ENCODE measurements around the gene SLC66A1. TPM values are rescaled to one million over a fixed set of nuclear protein-coding genes. Genes with fewer than 3 reads are reported as not detected.

The SLC66A1 gene
- total and polyA plus RNA-seq, 2 donors (not counting 3 experiments of a cell fraction or from before 2014, with no cell fraction given), result 15.3 to 32.6 TPM

- dilution Hi-C loops (cut with MboI; ENCODE audit: extremely low pct_ligation_motif_present, low sequenced_read_pairs), result no loop called here
Measured at GRCh38 chr1:19342062-19342750, 30.1 kb downstream of the SLC66A1 start.

GRCh38 chr1:19342894-19343616 lies 30.9 kb downstream of the SLC66A1 start:
- Histone ChIP-seq H2AFZ (ENCODE audit: low read depth, low read length) (no peak overlapping the region), H3K36me3 (ENCODE audit: control insufficient read depth in 2 of 2, extremely low read depth in 1 of 2, insufficient read depth in 2 of 2, low read length in 2 of 2) (peaks cover 3 to 45% of the 10 kb centered on the region in 2 experiments), H3K79me2 (ENCODE audit: control insufficient read depth, insufficient read depth, low read length) (no peaks in the 10 kb centered on the region), H3K27ac (ENCODE audit: insufficient read depth, low read depth, low read length) (no peak overlapping the region), H3K4me2 (ENCODE audit: insufficient read depth, low read length) (no peak overlapping the region), H3K9ac (replicated peaks; ENCODE audit: extremely low read depth, insufficient read depth, low read length) (no peak overlapping the region), H3K4me3 (replicated peaks in 1 of 3; ENCODE audit: insufficient read depth in 1 of 3, low read depth in 1 of 3, low read length in 3 of 3) (no peak overlapping the region), H4K20me1 (replicated peaks; ENCODE audit: control insufficient read depth, extremely low read depth, insufficient read depth, low read length) (no peaks in the 10 kb centered on the region), H3K9me3 (replicated peaks; ENCODE audit: control insufficient read depth, insufficient read depth, low read length) (no peaks in the 10 kb centered on the region), H3K4me1 (ENCODE audit: control insufficient read depth, extremely low read depth, insufficient read depth, low read length) (no peaks in the 10 kb centered on the region), H3K9me1 (replicated peaks; ENCODE audit: control insufficient read depth, extremely low read depth, insufficient read depth, low read length) (no peaks in the 10 kb centered on the region), H3K27me3 (ENCODE audit: control insufficient read depth in 2 of 2, insufficient read depth in 2 of 2, low read length in 2 of 2) (no peaks in the 10 kb centered on the region)
- no TSS peak for BruUV-seq (replicated peaks)
- TF ChIP-seq POLR2A (IDR thresholded peaks at IDR 0.05; ENCODE audit: low read depth, low read length) (no peak), POLR2AphosphoS5 (IDR thresholded peaks at IDR 0.05; ENCODE audit: insufficient read depth, low read depth, low read length) (no peak), MYC (IDR thresholded peaks at IDR 0.05; ENCODE audit: low read depth, low read length) (no peak), JUN (IDR thresholded peaks at IDR 0.05; ENCODE audit: borderline replicate concordance, insufficient read depth, insufficient read length, low read depth) (no peak), EZH2 (IDR thresholded peaks at IDR 0.05; ENCODE audit: borderline replicate concordance, low read depth, low read length, severe bottlenecking) (no peak), FOS (IDR thresholded peaks at IDR 0.05; ENCODE audit: borderline replicate concordance, insufficient read depth, low read length) (no peak), GATA2 (IDR thresholded peaks at IDR 0.05; ENCODE audit: insufficient read depth, insufficient read length, low read depth, low read length) (no peak)
- TF ChIP-seq, protein P1, sequence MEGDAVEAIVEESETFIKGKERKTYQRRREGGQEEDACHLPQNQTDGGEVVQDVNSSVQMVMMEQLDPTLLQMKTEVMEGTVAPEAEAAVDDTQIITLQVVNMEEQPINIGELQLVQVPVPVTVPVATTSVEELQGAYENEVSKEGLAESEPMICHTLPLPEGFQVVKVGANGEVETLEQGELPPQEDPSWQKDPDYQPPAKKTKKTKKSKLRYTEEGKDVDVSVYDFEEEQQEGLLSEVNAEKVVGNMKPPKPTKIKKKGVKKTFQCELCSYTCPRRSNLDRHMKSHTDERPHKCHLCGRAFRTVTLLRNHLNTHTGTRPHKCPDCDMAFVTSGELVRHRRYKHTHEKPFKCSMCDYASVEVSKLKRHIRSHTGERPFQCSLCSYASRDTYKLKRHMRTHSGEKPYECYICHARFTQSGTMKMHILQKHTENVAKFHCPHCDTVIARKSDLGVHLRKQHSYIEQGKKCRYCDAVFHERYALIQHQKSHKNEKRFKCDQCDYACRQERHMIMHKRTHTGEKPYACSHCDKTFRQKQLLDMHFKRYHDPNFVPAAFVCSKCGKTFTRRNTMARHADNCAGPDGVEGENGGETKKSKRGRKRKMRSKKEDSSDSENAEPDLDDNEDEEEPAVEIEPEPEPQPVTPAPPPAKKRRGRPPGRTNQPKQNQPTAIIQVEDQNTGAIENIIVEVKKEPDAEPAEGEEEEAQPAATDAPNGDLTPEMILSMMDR (IDR thresholded peaks at IDR 0.05; ENCODE audit: extremely low read depth in 1 of 2, insufficient read depth in 1 of 2, low read depth in 1 of 2, low read length in 2 of 2), result no peak
- TF ChIP-seq, protein P2, sequence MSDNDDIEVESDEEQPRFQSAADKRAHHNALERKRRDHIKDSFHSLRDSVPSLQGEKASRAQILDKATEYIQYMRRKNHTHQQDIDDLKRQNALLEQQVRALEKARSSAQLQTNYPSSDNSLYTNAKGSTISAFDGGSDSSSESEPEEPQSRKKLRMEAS (IDR thresholded peaks at IDR 0.05; ENCODE audit: insufficient read depth, insufficient read length), result no peak
- ChIA-PET CTCF (interaction anchor here (1.3 to 10.6 kb wide), 2 partner anchors 239 to 310 kb away, joined by 4 to 99 read pairs; no protein-coding TSS in a partner anchor), POLR2A (no interaction called here)
- dilution Hi-C loops (cut with MboI; ENCODE audit: extremely low pct_ligation_motif_present, low sequenced_read_pairs), result no loop called here
- FAIRE-seq (no peak), DNase-seq (ENCODE audit: low read depth, low spot score) (no peak)
- intact Hi-C loops (cut with micrococcal nuclease), result loop anchor here (5.0 kb wide), 2 partner anchors 91 to 144 kb away; partner anchors contain the start of genes CAPZB, EMC1 and MRTO4

More at GRCh38 chr1:19342062-19342750, 30.1 kb downstream of the SLC66A1 start:
- no peaks in the 10 kb centered on the region for H3K27me3 ChIP-seq (ENCODE audit: control insufficient read depth in 2 of 2, insufficient read depth in 2 of 2, low read length in 2 of 2)
- ChIA-PET POLR2A (interaction anchor here (0.5 kb wide), 1 partner anchor 22 kb away, joined by 7 read pairs; no protein-coding TSS in a partner anchor), CTCF (interaction anchor here (0.9 to 10.6 kb wide), 6 partner anchors 10 to 312 kb away, joined by 3 to 99 read pairs (median 6); no protein-coding TSS in a partner anchor)
- no peak overlapping the region for H3K4me2 ChIP-seq (ENCODE audit: insufficient read depth, low read length)
- H3K27ac ChIP-seq (ENCODE audit: insufficient read depth, low read depth, low read length), result no peak overlapping the region
- no peak overlapping the region for H2AFZ ChIP-seq (ENCODE audit: low read depth, low read length)
- DNase-seq (ENCODE audit: low read depth, low spot score) (no peak), FAIRE-seq (no peak)
- TF ChIP-seq POLR2AphosphoS5 (IDR thresholded peaks at IDR 0.05; ENCODE audit: insufficient read depth, low read depth, low read length) (no peak), EZH2 (IDR thresholded peaks at IDR 0.05; ENCODE audit: borderline replicate concordance, low read depth, low read length, severe bottlenecking) (no peak), FOS (IDR thresholded peaks at IDR 0.05; ENCODE audit: borderline replicate concordance, insufficient read depth, low read length) (no peak), POLR2A (IDR thresholded peaks at IDR 0.05; ENCODE audit: low read depth, low read length) (no peak), GATA2 (IDR thresholded peaks at IDR 0.05; ENCODE audit: insufficient read depth, insufficient read length, low read depth, low read length) (no peak), JUN (IDR thresholded peaks at IDR 0.05; ENCODE audit: borderline replicate concordance, insufficient read depth, insufficient read length, low read depth) (no peak)
- TF ChIP-seq, protein P2 (IDR thresholded peaks at IDR 0.05; ENCODE audit: insufficient read depth, insufficient read length), result no peak
- H3K9ac ChIP-seq (replicated peaks; ENCODE audit: extremely low read depth, insufficient read depth, low read length), result no peak overlapping the region
- no peaks in the 10 kb centered on the region for H3K79me2 ChIP-seq (ENCODE audit: control insufficient read depth, insufficient read depth, low read length)
- no peaks in the 10 kb centered on the region for H3K9me3 ChIP-seq (replicated peaks; ENCODE audit: control insufficient read depth, insufficient read depth, low read length)
- H3K36me3 ChIP-seq (ENCODE audit: control insufficient read depth in 2 of 2, extremely low read depth in 1 of 2, insufficient read depth in 2 of 2, low read length in 2 of 2), result peaks cover 3 to 44% of the 10 kb centered on the region in 2 experiments
- no peak overlapping the region for H3K4me3 ChIP-seq (replicated peaks in 1 of 3; ENCODE audit: insufficient read depth in 1 of 3, low read depth in 1 of 3, low read length in 3 of 3)
- no peaks in the 10 kb centered on the region for H4K20me1 ChIP-seq (replicated peaks; ENCODE audit: control insufficient read depth, extremely low read depth, insufficient read depth, low read length)
- intact Hi-C loops (cut with micrococcal nuclease), result loop anchor here (5.0 kb wide), 2 partner anchors 90 to 145 kb away; partner anchors contain the start of genes CAPZB, EMC1 and MRTO4
- H3K9me1 ChIP-seq (replicated peaks; ENCODE audit: control insufficient read depth, extremely low read depth, insufficient read depth, low read length), result no peaks in the 10 kb centered on the region
- H3K4me1 ChIP-seq (ENCODE audit: control insufficient read depth, extremely low read depth, insufficient read depth, low read length), result peaks cover 4% of the 10 kb centered on the region
- BruUV-seq (replicated peaks), result no TSS peak

All from endothelial cell of umbilical vein (primary cell).